Suppressor macrophage (primary cell): ENCODE measurements around the gene DGKQ.
"Not testable (repeated sequence)": the region's sequence is repeated elsewhere in the genome, so short reads cannot be mapped to it uniquely, and the experiment has no call there.

Experiments
- DNase-seq, 4 experiments: peaks; one replicate each; pipeline ENCODE4 v3.0.0-alpha.2; 2020 to 2022

The DGKQ gene

DNA sequence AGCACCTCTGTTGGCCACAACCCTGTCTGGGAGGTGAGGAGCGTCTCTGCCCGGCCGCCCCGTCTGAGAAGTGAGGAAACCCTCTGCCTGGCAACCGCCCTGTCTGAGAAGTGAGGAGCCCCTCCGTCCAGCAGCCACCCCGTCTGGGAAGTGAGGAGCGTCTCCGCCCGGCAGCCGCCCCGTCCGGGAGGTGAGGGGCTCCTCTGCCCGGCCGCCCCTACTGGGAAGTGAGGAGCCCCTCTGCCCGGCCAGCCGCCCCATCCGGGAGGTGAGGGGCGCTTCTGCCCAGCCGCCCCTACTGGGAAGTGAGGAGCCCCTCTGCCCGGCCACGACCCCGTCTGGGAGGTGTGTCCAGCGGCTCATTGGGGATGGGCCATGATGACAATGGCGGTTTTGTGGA, 2.6 kb upstream of the DGKQ start:
- not testable (repeated sequence) for DNase-seq

DNA sequence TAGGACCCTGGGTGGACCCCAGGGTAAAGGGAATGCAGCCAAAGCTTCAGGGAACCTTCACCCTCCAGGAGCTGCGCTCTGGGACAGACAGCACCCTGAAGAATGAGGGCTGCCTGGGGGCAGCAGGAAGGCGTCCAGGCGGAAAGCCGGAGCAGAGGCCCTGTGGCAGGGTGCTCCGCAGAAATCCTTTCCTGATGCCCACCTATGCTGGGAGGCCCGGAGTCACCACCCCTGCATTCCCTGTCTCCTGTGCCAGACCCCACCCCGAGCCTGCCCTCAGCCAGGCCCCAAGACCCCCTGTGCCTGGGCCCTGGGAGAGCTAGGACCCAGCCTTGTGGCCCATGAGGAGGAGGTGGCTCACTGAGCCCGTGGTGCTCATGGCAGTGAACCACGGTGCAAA, 1.3 kb upstream of the DGKQ start:
- no peak for DNase-seq

DNA sequence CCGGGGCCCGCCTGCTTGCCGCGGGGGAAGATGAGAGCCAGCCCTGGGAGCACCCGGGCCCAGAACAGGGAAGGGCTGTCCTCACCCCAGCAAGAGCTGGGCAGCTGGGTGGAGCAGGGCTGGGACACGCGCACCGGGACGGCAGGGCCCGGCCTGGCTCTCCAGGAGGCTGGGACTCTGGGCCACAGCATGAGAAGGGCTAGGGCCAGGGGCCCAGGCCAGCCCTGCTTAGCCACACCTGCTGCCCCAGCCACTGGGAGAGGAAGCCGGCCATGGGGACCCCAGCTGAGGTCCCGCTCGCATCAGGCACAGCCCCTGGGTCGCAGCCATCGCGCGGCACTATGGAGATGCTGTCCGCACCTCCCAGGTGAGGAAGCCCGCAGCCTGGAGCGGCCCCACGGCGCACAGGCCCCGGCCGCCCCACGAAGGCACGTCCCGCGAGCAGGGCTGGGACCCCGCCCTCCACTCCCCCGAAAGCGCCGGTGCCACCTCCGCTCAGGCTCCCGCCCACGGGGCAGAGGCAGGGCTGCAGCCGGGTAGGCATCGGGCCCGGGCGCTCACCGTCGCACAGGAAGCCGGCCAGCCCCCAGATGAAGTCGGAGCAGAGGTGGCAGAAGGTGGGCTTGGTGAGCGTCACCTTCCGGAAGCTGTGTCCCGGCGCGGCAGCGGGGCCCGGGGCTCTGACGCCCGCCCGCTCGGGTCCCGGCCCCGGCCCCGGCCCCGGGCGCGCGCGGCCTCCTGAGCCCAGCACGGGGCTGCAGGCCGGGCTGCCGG, 531 bp downstream of the DGKQ start:
- DNase-seq = peak; percentile 29 to 65 (median 44)

DNA sequence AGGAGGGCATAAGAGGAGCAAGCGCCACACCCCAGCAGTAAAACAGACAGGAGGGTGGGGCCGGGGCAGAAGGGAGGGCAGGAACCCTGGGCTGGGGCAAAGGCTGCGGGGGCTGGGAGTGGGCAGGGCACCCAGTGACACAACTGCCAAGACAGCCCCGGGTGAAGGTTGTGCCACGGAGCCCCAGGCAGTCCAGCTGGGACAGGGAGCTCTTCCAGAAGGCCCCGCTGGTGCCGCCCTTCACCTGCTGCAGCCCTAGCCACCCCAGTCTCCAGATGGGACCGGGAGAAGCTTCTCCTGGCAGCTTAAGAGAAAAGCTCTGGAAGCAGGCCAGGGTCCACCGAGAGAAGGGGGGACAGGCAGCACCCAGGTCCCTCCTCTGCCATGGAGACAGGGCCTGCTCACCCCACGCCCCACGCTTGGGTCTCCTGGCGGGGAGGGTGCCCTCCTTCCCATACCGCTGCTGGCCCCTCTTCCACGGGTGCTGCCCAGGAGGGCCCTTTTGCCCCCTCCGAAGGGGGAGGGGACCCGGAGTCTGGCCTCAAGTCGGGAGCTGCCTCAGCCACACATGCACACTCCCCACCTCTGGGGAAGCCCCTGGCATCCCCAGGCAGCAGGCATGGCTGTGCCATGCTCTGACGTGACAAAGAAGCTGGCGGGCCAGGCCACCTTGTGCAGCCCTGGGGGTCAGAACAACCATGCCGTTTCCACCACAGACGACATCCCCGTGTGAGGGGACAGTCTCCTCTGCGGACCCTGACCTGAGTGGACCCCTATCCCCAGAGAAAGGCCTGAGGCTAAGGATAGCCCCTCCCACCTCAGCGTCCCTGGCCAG, 1.5 kb downstream of the DGKQ start:
- DNase-seq = no peak

DNA sequence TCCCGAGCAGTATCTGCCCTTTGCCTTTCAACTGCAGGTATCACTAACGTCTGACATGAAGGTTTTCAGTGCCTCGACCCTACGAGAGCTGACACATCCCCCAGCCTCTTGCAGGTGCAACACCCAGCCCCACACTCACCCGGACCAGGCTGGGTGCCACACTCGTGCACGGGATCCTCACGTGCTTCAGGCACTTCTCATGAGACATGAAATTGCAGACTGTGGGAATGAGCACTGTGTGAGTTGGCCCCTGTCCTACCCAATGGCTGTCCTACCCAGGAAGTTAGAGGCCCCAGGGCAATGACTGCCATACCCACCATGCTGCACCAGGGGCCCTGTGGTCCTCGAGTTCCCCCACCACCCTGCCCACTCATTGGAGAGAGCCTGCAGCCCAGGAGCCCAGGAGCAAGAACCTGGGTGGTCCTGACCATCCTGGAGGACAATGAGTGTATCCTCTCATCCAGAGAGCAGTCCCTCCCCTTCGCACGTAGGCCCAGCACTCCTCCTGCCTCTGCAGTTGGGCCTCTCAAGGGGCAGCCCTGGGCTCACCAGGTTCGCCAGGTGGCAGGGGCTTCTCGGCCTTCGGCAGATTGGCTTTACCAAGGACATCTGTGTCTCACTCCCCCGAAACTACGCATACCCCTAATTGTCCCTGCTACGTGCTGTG, 2.4 kb downstream of the DGKQ start:
- DNase-seq = no peak

DNA sequence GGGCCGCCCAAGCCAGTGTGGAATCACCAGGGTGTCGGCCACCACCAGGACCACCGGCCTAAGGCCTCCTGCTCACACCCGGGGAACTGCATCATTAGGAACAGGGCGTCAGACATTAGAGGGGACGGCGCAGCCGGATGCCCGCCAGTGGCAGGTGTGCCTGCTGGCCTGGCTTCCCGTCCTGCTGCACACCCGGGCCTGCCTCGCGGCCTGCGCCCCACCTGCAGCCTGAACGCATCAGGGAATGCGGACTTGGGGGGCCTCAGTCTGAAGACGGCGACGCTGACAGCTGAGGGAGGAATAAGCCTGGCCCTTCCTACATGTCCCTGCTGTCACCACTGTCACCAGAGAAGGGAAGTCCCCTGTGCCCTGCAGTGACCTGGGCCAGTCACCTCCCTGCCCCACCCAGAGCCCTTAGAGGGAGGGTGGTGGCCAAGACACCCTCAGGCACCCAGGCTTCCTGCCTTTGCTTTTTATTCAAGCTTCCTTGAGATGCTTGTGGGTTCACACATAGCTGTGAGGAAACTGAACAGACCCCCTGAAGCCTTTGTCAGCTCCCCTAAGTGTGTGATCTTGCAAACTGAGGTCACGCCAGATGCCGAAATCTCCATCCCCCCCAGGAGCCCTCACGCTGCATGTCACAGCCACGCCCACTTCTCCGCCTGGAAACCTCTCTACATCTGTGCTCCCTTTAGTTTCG, 3.2 kb downstream of the DGKQ start:
- peak in 3 of 4 experiments; percentile 16 to 41 (median 23) for DNase-seq

DNA sequence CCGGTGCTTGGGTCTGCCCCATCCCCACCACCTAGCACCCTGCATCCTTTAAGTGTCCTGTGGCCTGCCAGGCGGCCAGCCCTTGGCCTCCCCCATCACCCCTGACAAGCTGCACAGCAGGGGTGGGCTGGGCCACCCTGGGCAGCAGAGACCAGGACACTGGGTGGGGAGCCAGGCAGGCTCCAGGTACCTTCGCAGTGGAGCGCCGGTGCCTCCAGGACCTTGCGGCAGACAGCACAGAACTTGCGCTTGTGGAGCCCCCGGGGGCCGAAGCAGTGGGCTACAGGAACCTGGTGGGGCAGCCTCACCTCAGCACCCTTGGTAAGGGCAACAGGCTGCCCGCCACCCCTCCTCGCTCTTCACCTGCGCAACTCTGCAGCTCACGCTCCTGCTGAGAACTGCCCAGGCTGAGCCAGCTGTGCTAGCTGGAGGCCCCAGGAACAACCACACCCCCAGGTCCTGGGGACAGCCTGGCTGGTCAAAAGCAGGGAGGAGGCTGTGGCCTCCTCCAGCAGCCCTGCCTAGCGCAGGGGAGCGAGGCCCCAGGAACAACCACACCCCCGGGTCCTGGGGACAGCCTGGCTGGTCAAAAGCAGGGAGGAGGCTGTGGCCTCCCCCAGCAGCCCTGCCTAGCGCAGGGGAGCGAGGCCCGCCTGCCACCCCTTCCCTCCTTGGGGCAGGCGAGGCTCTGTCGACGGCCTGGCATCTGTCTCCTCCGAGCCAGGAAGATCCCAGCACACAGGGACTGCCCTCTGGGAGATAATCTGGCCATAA, 4.6 kb downstream of the DGKQ start:
- no peak for DNase-seq

DNA sequence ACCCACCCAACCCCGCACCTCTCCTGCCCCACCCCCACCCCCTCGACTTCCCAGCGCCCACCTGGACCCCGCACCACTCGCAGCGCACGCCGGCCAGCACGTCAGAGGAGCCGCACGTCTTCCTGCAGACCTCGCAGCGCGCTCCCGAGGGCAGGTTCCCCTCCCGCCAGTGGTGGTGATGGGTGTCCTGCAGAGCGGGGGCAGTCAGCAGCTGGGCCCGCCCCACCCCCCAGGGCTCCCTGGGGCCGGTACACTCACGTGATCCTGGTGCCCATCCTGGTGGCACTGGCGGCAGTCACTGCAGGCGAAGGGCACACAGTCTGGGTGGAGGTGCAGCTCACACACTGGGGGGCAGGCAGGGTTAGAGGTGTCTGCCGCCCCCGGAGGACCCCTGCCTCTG, 5.1 kb downstream of the DGKQ start:
- DNase-seq = no peak

DNA sequence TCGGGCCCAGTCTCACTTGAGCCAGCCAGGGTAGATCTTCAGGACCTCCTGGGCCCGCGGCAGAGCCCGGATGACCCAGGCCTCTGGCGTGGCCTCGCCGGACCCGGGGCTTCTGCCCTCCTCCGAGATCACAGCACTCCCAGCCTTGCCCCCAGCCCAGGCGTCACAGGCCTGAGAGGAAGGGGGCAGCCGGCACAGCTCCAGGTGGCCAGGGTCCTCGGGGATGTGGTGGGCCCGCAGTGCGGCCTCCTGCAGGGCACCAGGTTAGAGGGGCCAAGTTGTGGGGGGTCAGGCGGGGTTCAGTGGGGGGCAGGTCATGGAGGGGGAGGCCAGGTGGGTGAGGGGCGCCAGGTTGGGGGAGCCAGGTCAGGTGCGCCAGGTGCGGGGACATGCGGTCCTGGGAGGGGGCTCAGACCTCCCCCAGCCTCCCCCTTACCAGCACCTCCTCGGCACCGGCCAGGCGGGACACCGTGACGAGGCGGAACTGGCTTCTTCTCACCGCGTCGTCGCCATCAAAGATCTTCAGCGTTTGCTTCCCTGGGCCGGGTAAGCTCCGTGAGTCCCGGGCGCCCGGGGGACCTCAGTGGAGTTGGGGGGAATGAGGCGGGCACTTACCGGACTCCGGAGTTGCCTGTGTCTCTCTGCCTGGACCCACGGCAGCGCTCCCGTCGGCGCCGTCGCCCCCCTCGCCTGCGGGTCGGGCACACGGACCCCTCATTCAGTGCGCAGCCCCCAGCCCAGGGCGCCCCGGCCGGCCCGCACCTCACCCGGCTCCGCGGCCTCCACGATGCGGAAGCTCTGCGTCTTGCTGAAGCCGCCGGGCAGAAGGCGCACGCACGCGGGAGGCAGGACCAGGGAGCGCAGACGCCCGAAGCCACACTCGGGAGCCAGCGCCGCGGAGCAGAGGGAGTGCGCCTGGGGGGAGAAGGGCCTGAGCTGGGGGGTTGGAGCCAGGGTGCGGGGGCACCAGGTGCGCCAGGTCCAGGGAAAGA, 6.0 kb downstream of the DGKQ start:
- DNase-seq = peak in 3 of 4 experiments; percentile 32 to 52 (median 35)

DNA sequence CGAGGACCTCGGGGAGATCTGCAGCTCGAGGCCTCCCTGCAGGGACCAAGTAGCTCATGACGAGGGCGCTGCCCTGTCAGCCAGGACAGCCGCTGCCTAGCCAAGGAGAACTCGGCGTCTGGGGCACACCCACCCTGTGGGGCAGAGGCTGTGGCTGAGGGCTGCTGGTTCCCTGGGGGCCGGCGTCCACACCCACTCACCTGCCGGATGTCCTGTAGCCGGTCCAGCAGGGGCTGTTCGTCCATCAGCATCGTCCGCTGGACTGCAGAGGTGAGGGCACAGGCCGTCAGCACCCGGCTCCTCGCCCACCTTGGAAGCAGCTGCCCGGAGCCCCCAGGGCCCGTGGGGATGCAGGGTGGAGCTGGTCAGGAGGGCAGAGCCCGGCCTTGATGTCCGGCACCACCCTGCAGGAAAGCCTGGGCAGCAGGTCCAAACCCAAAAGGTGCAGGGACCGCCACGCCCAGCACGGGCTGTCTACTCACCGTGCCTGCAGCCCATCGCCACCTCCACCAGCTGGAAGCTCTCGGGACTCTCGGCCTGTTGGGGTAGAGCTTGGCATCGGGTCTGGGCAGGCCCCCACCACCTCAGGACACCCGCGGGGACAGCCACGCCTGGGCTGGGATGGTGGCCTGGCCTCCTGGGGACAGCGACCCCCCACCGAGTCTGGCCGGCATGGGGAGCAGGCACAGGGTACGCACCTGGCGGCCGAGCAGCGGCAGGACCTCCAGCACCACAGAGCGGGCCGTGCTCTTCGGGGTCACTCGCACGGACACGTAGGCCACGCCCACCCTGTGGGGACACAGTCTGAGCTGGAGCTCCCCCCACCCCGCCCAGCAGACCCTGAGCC, 6.9 kb downstream of the DGKQ start:
- DNase-seq = no peak

DNA sequence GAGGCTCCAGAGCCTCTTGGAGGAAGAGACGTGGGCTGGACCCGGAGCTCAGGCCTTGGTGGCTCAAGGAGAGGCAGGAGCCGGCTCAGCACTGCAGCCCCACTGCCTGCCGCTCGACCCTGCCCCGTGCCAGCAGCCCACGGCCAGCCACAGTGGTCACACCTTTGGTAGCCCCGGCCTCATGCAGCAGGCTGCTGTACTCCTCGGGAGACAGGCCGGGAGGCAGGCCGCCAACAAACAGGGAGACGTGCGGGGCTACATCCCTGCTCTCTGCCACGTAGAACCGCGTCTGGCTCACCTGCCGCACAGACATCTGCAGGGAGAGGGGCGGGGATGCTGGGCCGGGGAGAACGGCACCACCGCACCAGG, 7.6 kb downstream of the DGKQ start:
- no peak for DNase-seq

DNA sequence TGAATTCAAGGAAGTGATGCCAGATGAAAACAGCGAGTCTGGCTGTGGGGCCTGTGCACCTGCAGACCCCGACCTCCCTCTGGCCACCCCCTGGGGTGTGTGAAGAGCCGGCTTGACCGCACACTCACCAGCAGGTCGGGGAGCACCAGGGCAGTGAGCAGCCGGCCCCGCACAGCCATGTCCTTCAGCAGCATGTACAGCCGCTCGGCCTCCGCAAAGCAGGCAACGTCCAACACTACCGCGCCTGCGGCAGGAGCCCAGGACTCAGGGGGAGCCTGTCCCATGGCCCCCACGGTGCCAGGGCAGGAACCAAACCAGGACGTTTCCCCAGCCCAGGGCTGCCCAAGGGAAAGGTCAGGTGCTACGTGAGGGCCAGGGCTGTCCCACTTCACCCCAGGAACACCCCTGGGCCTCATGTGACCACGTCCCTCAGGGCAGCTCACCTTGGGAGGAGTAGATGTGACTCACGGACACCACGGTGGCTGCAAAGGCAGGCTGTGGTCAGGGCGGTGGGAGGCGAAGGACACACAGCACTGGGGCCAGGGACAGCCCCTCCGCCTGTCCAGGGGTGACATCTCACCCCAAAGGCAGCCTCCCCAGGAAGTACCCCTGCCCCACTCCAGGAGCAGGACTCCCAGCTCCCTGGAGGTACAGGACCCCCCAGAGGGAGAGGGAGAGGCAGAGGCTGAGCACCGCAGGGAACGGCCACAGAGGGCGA, 8.2 kb downstream of the DGKQ start:
- no peak for DNase-seq

DNA sequence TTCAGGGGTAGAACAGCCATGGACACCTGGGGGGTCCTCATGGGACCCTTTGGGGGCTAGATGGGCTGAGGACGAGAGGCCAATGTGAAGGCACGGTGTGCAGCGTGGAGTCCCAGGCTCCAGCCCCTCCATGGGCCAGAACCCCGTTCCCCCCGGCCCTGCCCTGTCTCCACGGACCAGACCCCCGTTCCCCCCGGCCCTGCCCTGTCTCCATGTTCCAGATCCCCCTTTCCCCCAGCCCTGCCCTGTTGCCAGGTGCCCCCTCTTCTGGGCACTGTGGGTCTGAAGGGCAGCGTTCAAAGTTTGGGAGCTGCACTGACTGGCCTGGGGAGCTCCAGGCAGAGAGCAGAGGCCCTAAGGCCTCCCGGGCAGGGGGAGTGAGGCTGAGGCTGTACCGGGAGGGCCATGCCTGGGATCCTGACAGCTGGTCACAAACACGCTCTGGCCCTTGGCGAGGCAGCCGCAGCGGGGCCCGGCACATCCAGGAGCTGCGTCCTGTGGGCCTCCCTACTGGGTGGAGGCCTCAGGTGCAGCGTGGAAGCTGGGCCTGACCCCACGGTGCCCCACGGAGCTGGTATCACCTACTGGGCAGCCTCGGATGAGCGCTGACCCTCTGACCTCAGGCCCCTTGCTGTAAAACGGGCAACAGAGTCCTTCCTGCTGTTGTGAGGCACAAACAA, 8.9 kb downstream of the DGKQ start:
- DNase-seq = no peak

DNA sequence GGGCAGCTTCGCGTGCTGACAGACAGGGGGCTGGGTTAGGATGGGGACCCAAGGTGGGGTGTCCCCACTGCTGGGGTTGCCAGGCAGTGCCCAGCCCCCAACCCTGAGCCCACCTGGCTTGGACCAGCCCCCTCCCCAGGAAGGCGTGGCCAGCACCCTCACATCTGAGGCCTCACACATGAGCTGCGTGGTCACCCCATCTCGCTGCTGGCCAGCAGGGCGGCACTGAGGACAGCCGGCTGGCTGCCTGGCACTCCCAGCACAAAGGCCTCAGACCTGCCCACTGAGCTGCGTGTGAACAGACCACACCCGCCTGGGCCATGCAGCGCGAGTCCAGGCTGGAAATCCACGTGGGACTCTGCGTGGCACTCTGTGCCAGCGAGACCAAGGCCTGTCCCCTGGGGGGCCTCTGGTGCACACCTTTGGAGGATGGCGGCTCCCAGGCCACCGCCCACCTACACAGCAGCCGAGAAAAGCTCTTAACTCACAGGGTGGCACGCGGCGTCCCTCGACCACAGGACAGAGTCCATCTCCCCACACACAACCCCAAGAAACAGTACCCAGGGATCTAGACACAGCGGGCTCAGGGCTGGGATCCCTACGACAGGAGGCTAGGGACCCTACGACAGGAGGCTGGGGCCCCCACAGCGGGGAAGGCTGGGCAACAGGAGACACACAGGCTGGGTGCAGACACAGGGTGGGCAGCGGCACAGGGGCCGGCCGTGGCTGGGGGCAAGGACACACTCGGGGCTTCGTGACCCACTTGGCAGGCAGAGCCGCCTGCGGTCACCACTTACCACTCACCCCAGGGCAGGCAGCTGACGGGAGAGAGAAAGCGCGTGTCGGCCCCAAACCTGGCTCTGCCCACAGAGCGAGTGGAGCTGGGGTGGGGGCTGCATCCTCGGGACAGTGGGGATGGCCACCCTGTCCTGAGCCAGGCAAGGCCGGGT, 9.8 kb downstream of the DGKQ start:
- no peak for DNase-seq

DNA sequence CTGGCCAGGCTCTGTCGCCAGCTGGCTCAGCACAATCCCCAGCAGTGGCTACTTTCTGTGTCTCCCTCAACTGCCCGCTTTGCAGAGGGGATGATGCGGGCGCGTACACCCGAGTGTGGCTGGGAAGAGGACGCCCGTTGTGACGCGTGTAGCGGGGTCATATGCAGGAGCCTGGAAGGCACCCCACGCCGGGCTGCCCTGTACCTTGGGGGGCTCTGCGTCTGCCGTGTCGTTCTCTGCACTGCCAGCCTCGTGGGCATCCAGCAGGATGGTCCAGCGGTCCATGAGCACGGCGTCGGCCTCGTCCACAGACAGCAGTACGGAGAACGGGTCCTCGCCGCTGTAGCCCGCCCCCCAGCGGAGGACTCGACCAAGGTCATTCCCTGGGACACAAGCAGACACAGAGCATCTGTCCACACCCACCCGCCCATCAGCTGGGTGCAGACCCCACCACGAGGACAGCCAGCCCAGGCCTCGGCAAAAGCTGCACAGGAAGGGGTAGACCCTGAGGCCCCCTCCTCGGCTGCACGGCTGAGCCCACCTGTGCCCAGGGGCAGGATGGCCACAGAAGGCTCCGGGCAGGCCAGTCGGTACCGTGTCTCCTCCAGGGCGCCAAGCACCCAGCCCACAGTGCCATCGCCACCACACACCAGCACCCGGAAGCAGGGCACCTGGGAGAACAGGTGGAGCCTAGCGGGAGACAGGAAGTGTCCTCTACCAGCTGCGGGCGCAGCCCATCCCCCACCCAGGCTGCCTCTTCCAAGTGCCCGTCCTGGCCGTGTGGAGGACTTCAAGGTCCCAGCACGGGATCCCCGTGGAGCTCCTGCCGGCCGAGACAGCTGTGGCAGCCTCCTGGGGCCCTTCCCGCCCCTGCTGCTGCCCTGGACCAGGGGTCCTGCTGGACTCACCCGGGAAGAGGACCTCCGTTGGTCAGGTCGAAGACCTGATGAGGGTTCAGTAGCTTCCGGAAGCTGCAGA, 10.8 kb downstream of the DGKQ start:
- no peak for DNase-seq
